Measurements from ENCODE around the gene DUSP9.

DUSP9 gene

DNA sequence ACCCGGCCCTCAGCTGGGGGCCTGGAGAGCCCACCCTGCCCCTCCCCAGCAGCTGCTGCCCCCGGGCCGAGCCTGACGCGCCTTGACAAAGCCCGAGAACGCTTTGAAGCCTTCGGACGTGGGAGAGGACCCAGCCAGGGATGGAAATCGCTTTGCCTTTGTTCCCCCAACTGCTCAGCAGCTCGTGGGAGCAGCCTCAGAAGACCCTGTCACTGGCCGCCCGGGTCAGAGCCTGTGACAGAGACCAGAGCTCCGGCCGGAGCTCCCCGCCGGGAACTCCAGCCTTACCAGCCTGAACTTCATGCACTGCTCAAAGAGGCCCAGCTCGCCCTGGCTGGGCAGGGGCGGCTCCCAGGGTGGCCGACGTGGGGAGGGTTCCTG is 38.1 kb downstream of the DUSP9 start:
- H3K36me3 ChIP-seq (ENCODE audit: control insufficient read depth in 5 of 5, insufficient read depth in 5 of 5, low read length in 5 of 5), result no peaks in the 10 kb centered on the region
- no peak overlapping the region for H3K9ac ChIP-seq (ENCODE audit: low read length in 5 of 5)
- H3K9me3 ChIP-seq (ENCODE audit: control insufficient read depth in 5 of 5, low read length in 5 of 5), result peaks cover 0 to 7% (median 0%) of the 10 kb centered on the region in 5 donors
- no peak overlapping the region for H3K27ac ChIP-seq (ENCODE audit: low read depth, low read length)
- H3K4me3 ChIP-seq (ENCODE audit: low read depth in 1 of 5, low read length in 5 of 5), result no peak overlapping the region
- peaks cover 4 to 23% (median 12%) of the 10 kb centered on the region in 5 donors for H3K27me3 ChIP-seq (ENCODE audit: control insufficient read depth in 5 of 5, insufficient read depth in 4 of 5, low read length in 5 of 5)
- peaks cover 0 to 11% (median 9%) of the 10 kb centered on the region in 5 donors for H3K4me1 ChIP-seq (ENCODE audit: control insufficient read depth in 5 of 5, insufficient read depth in 5 of 5, low read length in 5 of 5)

- Histone ChIP-seq H3K27me3 (ENCODE audit: control insufficient read depth in 5 of 5, insufficient read depth in 4 of 5, low read length in 5 of 5) (peaks cover 4 to 23% (median 12%) of the 10 kb centered on the region in 5 donors), H3K4me1 (ENCODE audit: control insufficient read depth in 5 of 5, insufficient read depth in 5 of 5, low read length in 5 of 5) (peaks cover 0 to 17% (median 11%) of the 10 kb centered on the region in 5 donors), H3K4me3 (ENCODE audit: low read depth in 1 of 5, low read length in 5 of 5) (no peak overlapping the region), H3K27ac (ENCODE audit: low read depth, low read length) (no peak overlapping the region), H3K9ac (ENCODE audit: low read length in 5 of 5) (no peak overlapping the region), H3K36me3 (ENCODE audit: control insufficient read depth in 5 of 5, insufficient read depth in 5 of 5, low read length in 5 of 5) (no peaks in the 10 kb centered on the region), H3K9me3 (ENCODE audit: control insufficient read depth in 5 of 5, low read length in 5 of 5) (peaks cover 0 to 7% (median 0%) of the 10 kb centered on the region in 5 donors)
Observed at GRCh38 chrX:153685751-153686696, 39.0 kb downstream of the DUSP9 start.

DNA sequence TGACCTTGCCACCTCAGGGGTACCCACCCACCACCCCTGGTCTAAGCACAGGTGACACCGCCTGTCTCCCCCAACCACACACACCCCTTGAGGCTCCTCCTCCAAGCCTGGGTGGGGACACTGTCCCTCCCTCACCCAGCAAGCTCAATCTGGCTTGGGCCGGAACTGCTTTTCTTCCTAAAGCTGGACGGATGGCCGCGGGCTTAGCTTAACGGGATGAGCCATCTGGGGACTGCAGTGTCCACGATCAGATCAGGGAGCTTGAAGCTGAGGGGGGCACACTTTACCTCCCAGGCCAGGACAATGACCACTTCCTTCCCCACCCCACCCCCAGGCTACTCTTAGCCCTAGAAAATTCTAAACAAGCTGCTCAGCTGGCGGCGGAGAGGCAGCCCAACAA is 39.7 kb downstream of the DUSP9 start:
- Histone ChIP-seq H3K9ac (ENCODE audit: low read length in 5 of 5) (no peak overlapping the region), H3K9me3 (ENCODE audit: control insufficient read depth in 5 of 5, low read length in 5 of 5) (peaks cover 0 to 7% (median 0%) of the 10 kb centered on the region in 5 donors), H3K27ac (ENCODE audit: low read depth, low read length) (no peak overlapping the region), H3K36me3 (ENCODE audit: control insufficient read depth in 5 of 5, insufficient read depth in 5 of 5, low read length in 5 of 5) (no peaks in the 10 kb centered on the region), H3K4me3 (ENCODE audit: low read depth in 1 of 5, low read length in 5 of 5) (no peak overlapping the region), H3K27me3 (ENCODE audit: control insufficient read depth in 5 of 5, insufficient read depth in 4 of 5, low read length in 5 of 5) (peaks cover 4 to 17% (median 12%) of the 10 kb centered on the region in 5 donors), H3K4me1 (ENCODE audit: control insufficient read depth in 5 of 5, insufficient read depth in 5 of 5, low read length in 5 of 5) (peaks cover 0 to 23% (median 11%) of the 10 kb centered on the region in 5 donors)

GRCh38 chrX:153687121-153688039 is 40.4 kb downstream of the DUSP9 start, which contains the start of gene SLC6A8:
Gene SLC6A8 (plus strand): TSS chrX:153687926. CDS start chrX:153688575, 649 bp downstream.
- Histone ChIP-seq H3K36me3 (ENCODE audit: control insufficient read depth in 5 of 5, insufficient read depth in 5 of 5, low read length in 5 of 5) (no peaks in the 10 kb centered on the region), H3K27ac (ENCODE audit: low read depth, low read length) (no peak within 1 kb of the TSS), H3K9me3 (ENCODE audit: control insufficient read depth in 5 of 5, low read length in 5 of 5) (peaks cover 0 to 7% (median 0%) of the 10 kb centered on the region in 5 donors), H3K27me3 (ENCODE audit: control insufficient read depth in 5 of 5, insufficient read depth in 4 of 5, low read length in 5 of 5) (peaks cover 4 to 23% (median 12%) of the 10 kb centered on the region in 5 donors), H3K4me3 (ENCODE audit: low read depth in 1 of 5, low read length in 5 of 5) (peak within 1 kb of the TSS in 3 of 5 donors; percentile 22 to 52 (median 51)), H3K9ac (ENCODE audit: low read length in 5 of 5) (no peak within 1 kb of the TSS), H3K4me1 (ENCODE audit: control insufficient read depth in 5 of 5, insufficient read depth in 5 of 5, low read length in 5 of 5) (peaks cover 0 to 24% (median 11%) of the 10 kb centered on the region in 5 donors)

- no peak overlapping the region for H3K27ac ChIP-seq (ENCODE audit: low read depth, low read length)
- no peak overlapping the region for H3K4me3 ChIP-seq (ENCODE audit: low read depth in 1 of 5, low read length in 5 of 5)
- H3K4me1 ChIP-seq (ENCODE audit: control insufficient read depth in 5 of 5, insufficient read depth in 5 of 5, low read length in 5 of 5), result peaks cover 0 to 24% (median 11%) of the 10 kb centered on the region in 5 donors
- H3K9me3 ChIP-seq (ENCODE audit: control insufficient read depth in 5 of 5, low read length in 5 of 5), result peaks cover 0 to 7% (median 0%) of the 10 kb centered on the region in 5 donors
- peaks cover 4 to 23% (median 12%) of the 10 kb centered on the region in 5 donors for H3K27me3 ChIP-seq (ENCODE audit: control insufficient read depth in 5 of 5, insufficient read depth in 4 of 5, low read length in 5 of 5)
- H3K9ac ChIP-seq (ENCODE audit: low read length in 5 of 5), result no peak overlapping the region
- no peaks in the 10 kb centered on the region for H3K36me3 ChIP-seq (ENCODE audit: control insufficient read depth in 5 of 5, insufficient read depth in 5 of 5, low read length in 5 of 5)
Observed at GRCh38 chrX:153688071-153688470, 41.1 kb downstream of the DUSP9 start.

- no peaks in the 10 kb centered on the region for H3K36me3 ChIP-seq (ENCODE audit: control insufficient read depth in 5 of 5, insufficient read depth in 5 of 5, low read length in 5 of 5)
- peaks cover 4 to 23% (median 12%) of the 10 kb centered on the region in 5 donors for H3K27me3 ChIP-seq (ENCODE audit: control insufficient read depth in 5 of 5, insufficient read depth in 4 of 5, low read length in 5 of 5)
- H3K9ac ChIP-seq (ENCODE audit: low read length in 5 of 5), result no peak overlapping the region
- H3K4me1 ChIP-seq (ENCODE audit: control insufficient read depth in 5 of 5, insufficient read depth in 5 of 5, low read length in 5 of 5), result peaks cover 0 to 24% (median 11%) of the 10 kb centered on the region in 5 donors
- no peak overlapping the region for H3K27ac ChIP-seq (ENCODE audit: low read depth, low read length)
- H3K9me3 ChIP-seq (ENCODE audit: control insufficient read depth in 5 of 5, low read length in 5 of 5), result peaks cover 0 to 6% (median 0%) of the 10 kb centered on the region in 5 donors
- H3K4me3 ChIP-seq (ENCODE audit: low read depth in 1 of 5, low read length in 5 of 5), result peak overlapping the region in 3 of 5 donors; percentile 22 to 52 (median 51)
Observed at GRCh38 chrX:153688506-153688905, 41.5 kb downstream of the DUSP9 start.

- Histone ChIP-seq H3K36me3 (ENCODE audit: control insufficient read depth in 5 of 5, insufficient read depth in 5 of 5, low read length in 5 of 5) (no peaks in the 10 kb centered on the region), H3K4me1 (ENCODE audit: control insufficient read depth in 5 of 5, insufficient read depth in 5 of 5, low read length in 5 of 5) (peaks cover 0 to 24% (median 11%) of the 10 kb centered on the region in 5 donors), H3K4me3 (ENCODE audit: low read depth in 1 of 5, low read length in 5 of 5) (peak overlapping the region in 2 of 5 donors; percentile 44 to 52), H3K27me3 (ENCODE audit: control insufficient read depth in 5 of 5, insufficient read depth in 4 of 5, low read length in 5 of 5) (peaks cover 4 to 22% (median 12%) of the 10 kb centered on the region in 5 donors), H3K9me3 (ENCODE audit: control insufficient read depth in 5 of 5, low read length in 5 of 5) (peaks cover 0 to under 1% (median 0%) of the 10 kb centered on the region in 5 donors), H3K27ac (ENCODE audit: low read depth, low read length) (no peak overlapping the region), H3K9ac (ENCODE audit: low read length in 5 of 5) (no peak overlapping the region)
Observed at GRCh38 chrX:153688911-153689590, 42.0 kb downstream of the DUSP9 start.

DNA sequence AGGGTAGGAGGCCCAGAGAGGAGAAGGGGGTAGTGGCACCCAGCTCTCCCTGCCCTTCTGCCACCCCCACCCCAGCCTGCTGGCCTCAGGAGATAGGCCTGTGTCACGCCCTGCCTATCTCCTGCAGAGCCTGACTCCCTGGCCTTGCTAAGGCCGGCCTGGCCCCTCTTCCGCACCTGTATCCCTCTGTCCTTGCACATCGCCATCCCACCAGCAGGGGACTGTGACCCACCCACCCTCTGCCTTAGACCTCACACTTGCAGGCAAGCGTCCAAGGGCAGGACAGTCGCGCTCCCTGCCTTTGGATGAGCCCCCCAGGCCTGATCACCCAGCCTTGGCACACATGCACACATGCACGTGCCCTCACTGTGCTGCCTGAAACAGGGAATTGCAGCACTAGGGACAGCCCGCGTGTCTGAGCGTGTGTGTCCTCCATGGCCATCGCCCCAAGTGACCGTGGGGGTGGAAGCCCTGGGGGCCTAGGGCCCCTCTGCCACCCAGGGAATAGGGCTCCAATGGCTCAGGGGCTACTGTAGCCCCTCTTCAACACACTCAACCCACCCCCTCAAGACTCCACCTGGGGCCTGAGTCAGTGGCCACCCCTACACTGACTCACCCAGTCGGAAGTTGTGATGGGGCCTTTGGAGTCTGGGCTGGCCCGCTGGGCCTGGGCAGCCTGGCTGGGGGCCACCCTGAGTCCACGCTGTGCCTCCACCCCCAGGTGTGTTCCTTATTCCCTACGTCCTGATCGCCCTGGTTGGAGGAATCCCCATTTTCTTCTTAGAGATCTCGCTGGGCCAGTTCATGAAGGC is 42.9 kb downstream of the DUSP9 start:
- H3K4me1 ChIP-seq (ENCODE audit: control insufficient read depth in 5 of 5, insufficient read depth in 5 of 5, low read length in 5 of 5), result peaks cover 0 to 24% (median 11%) of the 10 kb centered on the region in 5 donors
- H3K4me3 ChIP-seq (ENCODE audit: low read depth in 1 of 5, low read length in 5 of 5), result peak overlapping the region in 1 of 5 donors; percentile 44
- H3K27ac ChIP-seq (ENCODE audit: low read depth, low read length), result no peak overlapping the region
- peaks cover 4 to 17% (median 11%) of the 10 kb centered on the region in 5 donors for H3K27me3 ChIP-seq (ENCODE audit: control insufficient read depth in 5 of 5, insufficient read depth in 4 of 5, low read length in 5 of 5)
- H3K9me3 ChIP-seq (ENCODE audit: control insufficient read depth in 5 of 5, low read length in 5 of 5), result no peaks in the 10 kb centered on the region
- peaks cover 0 to 3% (median 0%) of the 10 kb centered on the region in 5 donors for H3K36me3 ChIP-seq (ENCODE audit: control insufficient read depth in 5 of 5, insufficient read depth in 5 of 5, low read length in 5 of 5)
- no peak overlapping the region for H3K9ac ChIP-seq (ENCODE audit: low read length in 5 of 5)
